GM19023 (cell line): ENCODE measurements around the gene GALNT5.
"Not testable (repeated sequence)": the region's sequence is repeated elsewhere in the genome, so short reads cannot be mapped to it uniquely, and the experiment has no call there.

ENCODE experiments used
- ATAC-seq: cut with Tn5 transposase; IDR thresholded peaks from one replicate; pipeline ENCODE4 v1.9.1; 2021; ENCODE audit warnings: mild to moderate bottlenecking, moderate library complexity; ENCODE audit not compliant: unreplicated experiment

Gene GALNT5

DNA sequence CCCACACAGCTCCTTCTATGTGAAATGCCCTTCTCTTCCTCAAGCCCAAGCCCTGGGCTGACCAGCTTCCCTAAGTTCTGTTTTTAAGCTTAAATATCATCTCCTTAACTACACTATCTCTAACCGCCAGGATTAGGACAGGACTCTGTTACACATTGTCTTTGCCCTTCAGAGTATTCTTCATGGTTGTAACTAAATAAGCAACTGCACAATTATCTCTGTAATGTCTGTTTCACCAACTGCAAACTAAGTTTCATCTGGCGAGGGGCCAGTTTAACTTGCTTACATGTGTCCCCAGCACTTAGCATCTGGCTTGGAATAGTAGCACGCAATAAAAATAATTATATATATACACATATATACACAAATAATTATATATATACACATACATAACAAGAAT is 69.2 kb downstream of the GALNT5 start:
- no peak for ATAC-seq

GRCh38 chr2:157327200-157327599 is 69.7 kb downstream of the GALNT5 start:
- ATAC-seq, result peak; percentile 42

GRCh38 chr2:157327621-157328500 is 70.4 kb downstream of the GALNT5 start:
- ATAC-seq, result peak; percentile 99

DNA sequence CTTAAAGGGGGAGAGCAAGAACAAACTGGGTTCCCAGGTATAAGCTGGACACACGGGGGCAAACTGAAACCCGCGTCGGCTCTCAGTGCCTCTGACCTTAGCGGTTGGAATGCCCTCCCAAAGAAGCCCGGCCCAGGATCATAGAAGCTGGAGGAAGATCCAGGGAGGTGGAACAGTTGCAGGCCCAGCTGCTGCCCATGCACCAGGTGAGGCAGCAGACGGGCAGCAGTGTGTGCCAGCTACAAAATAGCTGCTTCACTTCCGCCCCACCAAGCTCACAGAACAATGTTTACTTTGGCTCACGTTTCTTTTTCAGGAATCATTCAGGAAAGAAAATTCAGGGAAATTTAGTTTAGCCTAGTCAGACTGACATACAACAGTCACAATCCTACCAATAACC is 72.0 kb downstream of the GALNT5 start:
- no peak for ATAC-seq

DNA sequence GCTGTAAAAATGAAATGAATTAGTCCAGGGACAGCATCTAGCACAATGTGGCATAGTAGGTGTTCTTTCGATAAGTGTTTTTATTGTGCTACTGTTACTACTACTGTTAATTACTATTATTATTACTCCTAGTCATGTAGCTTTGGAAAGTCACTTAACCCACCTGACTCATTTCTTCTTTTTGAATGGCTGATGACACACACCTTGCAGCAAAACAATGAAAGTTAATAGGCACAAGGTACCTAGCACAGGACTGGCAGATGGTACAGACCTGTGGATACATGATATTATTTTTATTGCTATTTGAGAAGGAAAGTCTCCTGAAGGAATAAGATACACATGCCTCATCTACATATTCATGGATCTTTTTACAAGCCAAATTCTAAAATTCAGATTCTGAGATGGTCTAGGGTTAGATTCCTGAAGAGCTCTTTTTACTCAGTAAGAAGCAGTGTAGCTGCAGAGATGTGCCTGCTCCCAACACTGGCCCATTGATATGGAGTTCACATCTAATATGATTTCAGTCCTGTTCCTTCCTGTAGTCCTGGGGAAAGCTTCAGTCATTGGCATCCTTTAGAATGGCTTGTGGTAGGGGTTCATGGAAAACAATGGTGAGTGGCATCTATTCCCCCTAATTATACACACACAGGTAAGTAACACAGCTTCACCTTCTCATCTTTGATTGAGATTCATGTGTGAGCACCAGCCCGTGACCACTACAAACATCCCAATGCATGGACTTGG is 76.0 kb downstream of the GALNT5 start:
- ATAC-seq, result no peak

- ATAC-seq, result no peak
Observed at GRCh38 chr2:157334335-157334734, 76.8 kb downstream of the GALNT5 start.

GRCh38 chr2:157334797-157335196 is 77.3 kb downstream of the GALNT5 start:
- no peak for ATAC-seq

- ATAC-seq, result peak; percentile 62
Observed at GRCh38 chr2:157336137-157337010, 78.9 kb downstream of the GALNT5 start.

GRCh38 chr2:157337978-157338377 is 80.5 kb downstream of the GALNT5 start:
- ATAC-seq, result no peak

- ATAC-seq, result no peak
Observed at GRCh38 chr2:157339965-157340655, 82.6 kb downstream of the GALNT5 start.

DNA sequence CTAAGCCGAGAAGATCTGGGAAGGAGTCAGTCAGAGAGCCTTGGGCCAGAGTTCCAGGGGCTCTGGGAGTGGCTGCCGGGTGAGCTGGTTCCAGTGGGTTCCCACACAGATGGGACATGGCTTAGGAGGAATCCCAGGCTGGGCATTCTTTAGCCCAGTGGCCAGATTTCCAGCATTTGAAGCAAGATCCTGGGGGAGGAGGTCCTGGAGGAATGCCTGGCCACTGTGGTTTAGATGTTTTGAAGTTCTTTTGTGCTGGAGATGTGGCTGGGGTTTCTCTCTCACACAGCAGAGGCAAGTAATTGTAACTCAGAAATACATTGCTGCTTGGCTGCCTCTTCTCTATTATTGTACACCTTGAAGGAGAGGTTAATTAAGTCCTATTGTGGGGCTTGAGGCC is 83.9 kb downstream of the GALNT5 start:
- ATAC-seq, result not testable (repeated sequence)

DNA sequence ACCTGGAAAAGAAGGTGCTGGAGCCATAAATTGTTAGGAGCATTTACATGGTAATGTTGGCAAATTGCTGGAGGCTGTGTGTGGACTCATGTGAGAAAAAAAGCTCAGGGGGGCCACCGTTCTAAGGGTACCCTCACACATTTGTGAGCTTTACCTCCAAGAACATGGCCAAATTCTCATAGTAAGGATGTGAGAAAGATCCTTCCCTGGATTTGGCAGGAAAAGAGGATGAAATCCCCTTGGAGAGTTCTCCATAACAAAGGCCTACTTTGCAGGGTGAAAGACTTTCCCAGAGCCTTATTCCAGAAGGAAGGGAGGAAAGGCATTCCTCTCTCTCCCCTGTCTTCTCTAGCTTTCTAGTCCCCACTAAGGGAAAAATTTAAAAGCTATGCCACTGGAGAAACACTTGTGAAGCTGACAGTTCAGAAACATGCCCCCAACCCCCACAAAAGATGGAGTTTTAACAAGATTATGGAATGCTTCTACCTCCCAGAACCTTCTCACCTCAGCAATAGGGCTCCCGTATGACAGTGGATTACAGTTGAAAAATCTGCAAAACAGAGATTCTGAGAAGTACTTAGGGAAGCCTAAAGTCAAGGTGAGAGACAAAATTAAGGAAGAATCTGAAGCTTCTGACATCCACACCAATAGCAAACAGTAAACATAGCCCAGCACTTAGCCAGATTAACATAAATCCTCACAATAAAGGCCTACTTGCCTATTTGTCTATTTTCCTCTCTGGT is 88.3 kb downstream of the GALNT5 start:
- ATAC-seq, result no peak

GRCh38 chr2:157348291-157348921 is 90.9 kb downstream of the GALNT5 start:
- ATAC-seq, result no peak

GRCh38 chr2:157349949-157350515 is 92.5 kb downstream of the GALNT5 start:
- no peak for ATAC-seq

- ATAC-seq, result no peak
Observed at GRCh38 chr2:157355618-157356017, 98.1 kb downstream of the GALNT5 start.

DNA sequence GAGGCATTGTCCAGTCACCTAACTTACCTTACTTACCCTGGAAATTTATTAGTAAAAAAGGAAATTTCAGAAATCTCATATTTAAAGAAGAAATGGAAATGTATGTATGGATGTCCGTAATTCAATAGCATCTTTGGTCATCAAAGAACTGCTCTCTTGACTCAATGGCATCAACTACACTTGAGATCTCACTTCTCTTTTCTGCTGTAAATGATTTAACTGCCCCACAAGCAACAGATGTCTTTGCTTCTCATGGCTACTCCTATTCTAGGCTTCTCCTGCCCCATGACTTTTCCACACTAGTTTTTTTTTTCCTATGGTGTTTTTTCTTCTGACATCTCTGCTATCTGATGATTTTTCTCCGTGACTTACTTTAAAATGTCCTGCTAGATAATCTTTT is 102.1 kb downstream of the GALNT5 start:
- no peak for ATAC-seq

- no peak for ATAC-seq
Observed at GRCh38 chr2:157361526-157361925, 104.0 kb downstream of the GALNT5 start.

- no peak for ATAC-seq
Observed at GRCh38 chr2:157362627-157363026, 105.1 kb downstream of the GALNT5 start.

- ATAC-seq, result peak; percentile 44
Observed at GRCh38 chr2:157363612-157364101, 106.2 kb downstream of the GALNT5 start.
